GM19395 (cell line): ENCODE measurements around the gene L1TD1.
"Not testable (repeated sequence)": the region's sequence is repeated elsewhere in the genome, so short reads cannot be mapped to it uniquely, and the experiment has no call there.

Experiments
- ATAC-seq: cut with Tn5 transposase; IDR thresholded peaks from one replicate; pipeline ENCODE4 v1.9.1; 2021; ENCODE audit warnings: mild to moderate bottlenecking, moderate library complexity; ENCODE audit not compliant: unreplicated experiment

Gene L1TD1

GRCh38 chr1:62194651-62195544 is at the start of gene L1TD1:
L1TD1 (plus strand) TSS chr1:62194849; CDS start chr1:62206629, 11,780 bp downstream.
- ATAC-seq = peak; percentile 66

- ATAC-seq = peak; percentile 86
Measured at GRCh38 chr1:62159940-62160348, 34.7 kb upstream of the L1TD1 start.

GRCh38 chr1:62161711-62162110 is 32.9 kb upstream of the L1TD1 start:
- no peak for ATAC-seq

GRCh38 chr1:62170380-62170779 is 24.3 kb upstream of the L1TD1 start:
- ATAC-seq = not testable (repeated sequence)

- ATAC-seq = peak; percentile 69
Measured at GRCh38 chr1:62175568-62176179, 19.0 kb upstream of the L1TD1 start.

GRCh38 chr1:62176597-62177312 is 17.9 kb upstream of the L1TD1 start:
- no peak for ATAC-seq

GRCh38 chr1:62177621-62178020 is 17.0 kb upstream of the L1TD1 start:
- no peak for ATAC-seq

GRCh38 chr1:62178372-62178771 is 16.3 kb upstream of the L1TD1 start:
- ATAC-seq = no peak

- not testable (repeated sequence) for ATAC-seq
Measured at GRCh38 chr1:62180054-62180453, 14.6 kb upstream of the L1TD1 start.

- ATAC-seq = no peak
Measured at GRCh38 chr1:62180639-62181038, 14.0 kb upstream of the L1TD1 start.

- ATAC-seq = no peak
Measured at GRCh38 chr1:62181532-62181931, 13.1 kb upstream of the L1TD1 start.

- ATAC-seq = not testable (repeated sequence)
Measured at GRCh38 chr1:62182157-62182556, 12.5 kb upstream of the L1TD1 start.

GRCh38 chr1:62183164-62184020 is 11.3 kb upstream of the L1TD1 start:
- not testable (repeated sequence) for ATAC-seq

GRCh38 chr1:62184336-62184735 is 10.3 kb upstream of the L1TD1 start:
- no peak for ATAC-seq

- not testable (repeated sequence) for ATAC-seq
Measured at GRCh38 chr1:62185233-62185632, 9.4 kb upstream of the L1TD1 start.

- ATAC-seq = no peak
Measured at GRCh38 chr1:62185677-62186076, 9.0 kb upstream of the L1TD1 start.

- ATAC-seq = no peak
Measured at GRCh38 chr1:62187548-62187947, 7.1 kb upstream of the L1TD1 start.

GRCh38 chr1:62188111-62188510 is 6.5 kb upstream of the L1TD1 start:
- ATAC-seq = no peak

- no peak for ATAC-seq
Measured at GRCh38 chr1:62196086-62196690, 1.5 kb downstream of the L1TD1 start.
